B cell (primary cell): Measurements from ENCODE around the gene HCFC1.

Source experiments
- CTCF ChIP-seq: fragments of 200-600 bp; IDR thresholded peaks from one replicate; pipeline ENCODE4 v1.8.0; 2022; ENCODE audit warnings: antibody characterized with exemption, mild to moderate bottlenecking
- EZH2 ChIP-seq: IDR thresholded peaks from 2 replicates; pipeline ENCODE4 v1.6.1; 2012; ENCODE audit warnings: borderline replicate concordance, low read depth, mild to moderate bottlenecking, moderate library complexity, low read length; ENCODE audit not compliant: insufficient read depth, poor library complexity, severe bottlenecking

- TF ChIP-seq CTCF: no peak
- no peak for TF ChIP-seq EZH2
Observed at GRCh38 chrX:154014429-154015380, 43.1 kb upstream of the HCFC1 start.
